ENCODE results near the gene GPR101.

The GPR101 gene

DNA sequence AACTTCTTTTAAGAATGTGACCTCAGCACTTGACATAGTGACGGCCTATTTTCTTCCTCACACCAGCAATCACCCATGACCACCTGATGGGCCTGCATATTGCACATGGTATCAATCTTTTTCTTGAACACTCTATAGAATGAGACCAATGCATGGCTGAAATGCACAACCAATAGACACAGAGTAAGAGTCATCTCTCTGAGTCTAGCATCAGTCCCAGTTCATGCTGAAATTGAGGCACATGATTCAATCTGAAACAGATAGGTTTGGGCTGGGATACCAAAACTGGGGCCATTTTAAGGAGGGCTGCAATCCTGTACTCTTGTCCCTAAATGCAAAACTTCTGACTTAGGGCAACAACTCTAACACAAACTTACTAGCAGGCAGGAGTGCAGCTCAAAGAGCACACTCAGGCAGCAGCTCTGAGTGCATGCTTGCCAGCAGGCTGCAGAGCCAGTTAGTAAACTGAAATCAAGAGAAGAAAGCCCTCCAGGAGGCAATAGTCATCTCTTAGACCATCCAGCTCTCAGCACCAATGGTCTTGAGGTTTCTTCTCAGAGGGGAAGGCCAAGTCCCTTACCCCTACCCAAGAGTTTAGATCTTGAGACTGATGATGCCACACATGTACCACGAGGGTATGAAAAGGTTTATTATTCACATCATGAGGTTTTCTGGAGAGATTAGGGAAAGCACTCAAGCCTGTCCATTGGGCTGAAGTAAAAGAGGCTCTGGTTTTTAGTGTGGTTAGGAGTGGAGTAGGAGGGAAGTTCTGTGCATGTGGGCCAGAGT, 24.7 kb upstream of the GPR101 start:
- no peak overlapping the region for H3K4me3 ChIP-seq (ENCODE audit: low read depth, low read length)
- DNase-seq (ENCODE audit: low read depth, low spot score): no peak
- in situ Hi-C loops (cut with HindIII; ENCODE audit: low sequenced_read_pairs): no loop called here
- TF ChIP-seq, protein P1, sequence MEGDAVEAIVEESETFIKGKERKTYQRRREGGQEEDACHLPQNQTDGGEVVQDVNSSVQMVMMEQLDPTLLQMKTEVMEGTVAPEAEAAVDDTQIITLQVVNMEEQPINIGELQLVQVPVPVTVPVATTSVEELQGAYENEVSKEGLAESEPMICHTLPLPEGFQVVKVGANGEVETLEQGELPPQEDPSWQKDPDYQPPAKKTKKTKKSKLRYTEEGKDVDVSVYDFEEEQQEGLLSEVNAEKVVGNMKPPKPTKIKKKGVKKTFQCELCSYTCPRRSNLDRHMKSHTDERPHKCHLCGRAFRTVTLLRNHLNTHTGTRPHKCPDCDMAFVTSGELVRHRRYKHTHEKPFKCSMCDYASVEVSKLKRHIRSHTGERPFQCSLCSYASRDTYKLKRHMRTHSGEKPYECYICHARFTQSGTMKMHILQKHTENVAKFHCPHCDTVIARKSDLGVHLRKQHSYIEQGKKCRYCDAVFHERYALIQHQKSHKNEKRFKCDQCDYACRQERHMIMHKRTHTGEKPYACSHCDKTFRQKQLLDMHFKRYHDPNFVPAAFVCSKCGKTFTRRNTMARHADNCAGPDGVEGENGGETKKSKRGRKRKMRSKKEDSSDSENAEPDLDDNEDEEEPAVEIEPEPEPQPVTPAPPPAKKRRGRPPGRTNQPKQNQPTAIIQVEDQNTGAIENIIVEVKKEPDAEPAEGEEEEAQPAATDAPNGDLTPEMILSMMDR (IDR thresholded peaks at IDR 0.05; ENCODE audit: low read depth, low read length): no peak

DNA sequence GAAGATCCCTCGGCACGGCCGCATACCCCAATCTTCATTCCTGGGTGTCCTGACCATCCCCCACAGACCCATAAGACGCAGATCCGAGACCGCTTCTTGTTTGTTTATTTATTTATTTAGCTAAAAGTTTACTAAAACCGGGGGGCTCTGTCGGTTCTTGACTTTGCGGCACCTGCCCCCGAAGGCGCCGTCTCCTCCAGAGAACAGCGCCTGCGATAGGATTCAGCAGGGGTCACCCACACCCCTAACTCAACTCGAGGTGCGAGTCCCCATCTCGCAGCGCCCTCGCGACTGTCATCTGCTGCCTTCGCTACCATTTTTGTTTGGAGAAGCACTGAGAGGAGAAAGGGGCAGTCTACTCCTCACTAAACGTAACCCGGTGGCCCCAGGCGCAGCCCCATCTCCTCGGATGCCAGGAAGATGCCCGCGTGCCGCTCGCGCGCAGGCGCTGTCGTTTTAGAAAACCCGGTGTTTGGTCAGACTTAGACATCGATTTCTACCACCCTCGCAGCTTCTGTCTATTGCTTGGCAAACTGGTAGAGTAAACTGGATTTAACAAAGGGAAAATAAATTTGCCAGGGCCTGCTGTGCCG, 18.9 kb upstream of the GPR101 start:
- TF ChIP-seq, protein P1 (IDR thresholded peaks at IDR 0.05; ENCODE audit: low read depth, low read length): no peak
- no peak for DNase-seq (ENCODE audit: low read depth, low spot score)
- peak overlapping the region; percentile 41 for H3K4me3 ChIP-seq (ENCODE audit: low read depth, low read length)
- in situ Hi-C loops (cut with HindIII; ENCODE audit: low sequenced_read_pairs): no loop called here

DNA sequence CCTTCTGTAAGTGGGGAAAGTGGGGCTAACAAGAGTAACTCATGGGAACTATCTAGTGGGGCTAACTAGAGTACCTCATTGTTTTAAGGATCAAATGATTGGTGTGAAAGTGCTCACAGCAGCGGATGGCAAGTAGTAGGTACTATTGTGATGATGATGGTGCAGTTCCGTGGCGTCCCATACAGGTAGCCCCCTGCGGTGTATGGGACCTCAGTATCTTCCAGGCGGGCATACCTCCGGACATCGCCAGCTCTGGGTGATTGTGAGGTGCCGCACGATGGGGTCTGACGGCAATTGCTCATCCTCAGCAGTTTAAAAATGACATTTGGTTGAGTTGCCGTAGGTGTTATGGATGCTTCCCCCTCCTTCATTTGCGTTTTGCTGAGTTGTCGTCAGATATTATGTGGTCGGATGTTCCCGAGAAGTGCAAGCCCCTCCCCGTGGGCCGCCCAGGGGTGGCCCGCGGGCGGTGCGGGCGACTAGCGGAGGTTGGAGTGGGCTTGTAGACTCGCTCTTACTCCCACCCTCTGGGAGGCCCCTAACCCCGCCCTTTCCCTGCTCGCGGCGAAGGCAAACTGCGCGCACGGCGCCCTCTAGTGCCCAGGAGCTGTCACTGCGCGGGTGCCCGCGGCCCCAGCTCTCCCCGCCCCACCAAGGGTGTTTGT, 18.3 kb upstream of the GPR101 start:
- in situ Hi-C loops (cut with HindIII; ENCODE audit: low sequenced_read_pairs): no loop called here
- peak; percentile 36 for DNase-seq (ENCODE audit: low read depth, low spot score)
- H3K4me3 ChIP-seq (ENCODE audit: low read depth, low read length): peak overlapping the region; percentile 41
- TF ChIP-seq, protein P1 (IDR thresholded peaks at IDR 0.05; ENCODE audit: low read depth, low read length): peak; percentile 89

DNA sequence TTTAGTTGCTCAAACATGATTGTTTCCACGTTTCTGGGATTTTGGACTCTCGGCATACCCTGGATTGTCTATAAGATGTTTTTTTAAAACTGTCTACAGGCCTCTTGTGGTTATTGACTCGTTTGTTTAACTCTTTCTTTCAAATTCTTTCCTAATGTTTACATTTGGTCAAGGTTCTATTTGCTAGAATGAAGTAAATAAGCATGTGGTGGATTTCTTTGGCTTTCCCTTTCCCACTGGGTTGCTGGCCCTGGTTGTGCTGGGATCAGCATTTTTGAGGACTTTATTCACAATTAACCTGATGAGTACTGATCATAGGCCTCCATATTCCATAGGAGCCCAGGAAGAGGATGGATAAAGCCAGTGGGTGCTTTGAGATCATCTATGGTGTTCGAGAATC, 11.1 kb upstream of the GPR101 start:
- DNase-seq (ENCODE audit: low read depth, low spot score): no peak
- TF ChIP-seq, protein P1 (IDR thresholded peaks at IDR 0.05; ENCODE audit: low read depth, low read length): no peak
- H3K4me3 ChIP-seq (ENCODE audit: low read depth, low read length): no peak overlapping the region
- in situ Hi-C loops (cut with HindIII; ENCODE audit: low sequenced_read_pairs): no loop called here

DNA sequence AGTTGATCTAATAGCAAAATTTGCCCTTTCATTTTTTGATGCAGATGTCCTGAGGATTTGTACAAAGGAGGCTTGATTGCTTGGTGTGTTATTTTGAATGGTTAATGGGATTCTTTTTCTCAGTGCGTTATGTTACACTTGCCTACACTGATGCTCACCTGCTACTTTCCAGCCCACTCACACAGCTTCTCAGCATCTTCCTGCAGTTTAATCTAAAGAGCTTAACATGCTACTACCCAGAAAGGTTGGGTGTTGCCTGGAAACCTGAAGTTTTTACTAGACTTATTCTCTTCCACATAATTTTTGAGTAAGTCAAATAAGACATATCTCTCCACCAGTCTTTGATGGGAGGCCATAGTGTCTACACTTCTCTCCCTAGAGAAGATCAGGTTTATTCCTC, 9.9 kb upstream of the GPR101 start:
- no peak overlapping the region for H3K4me3 ChIP-seq (ENCODE audit: low read depth, low read length)
- DNase-seq (ENCODE audit: low read depth, low spot score): no peak
- in situ Hi-C loops (cut with HindIII; ENCODE audit: low sequenced_read_pairs): no loop called here
- TF ChIP-seq, protein P1 (IDR thresholded peaks at IDR 0.05; ENCODE audit: low read depth, low read length): no peak

DNA sequence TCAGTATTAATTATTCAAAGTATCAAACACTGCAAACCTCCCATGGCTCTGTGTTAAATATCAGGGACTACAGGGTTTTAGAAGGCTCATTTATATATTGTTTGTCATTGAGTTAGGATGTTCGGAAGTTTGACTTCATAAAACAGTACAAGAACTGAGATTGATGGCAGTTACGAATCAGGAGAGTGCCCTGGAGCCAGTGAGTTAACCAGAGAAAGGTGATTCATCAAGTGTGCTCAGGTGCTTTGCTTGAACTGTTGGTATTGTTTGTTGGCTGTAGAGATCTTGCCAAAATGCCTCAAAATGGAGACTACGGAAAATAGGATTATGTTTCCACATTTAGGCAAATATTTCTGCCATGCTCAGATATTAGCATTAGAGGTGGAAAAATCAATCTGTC, 7.5 kb upstream of the GPR101 start:
- in situ Hi-C loops (cut with HindIII; ENCODE audit: low sequenced_read_pairs): no loop called here
- TF ChIP-seq, protein P1 (IDR thresholded peaks at IDR 0.05; ENCODE audit: low read depth, low read length): no peak
- H3K4me3 ChIP-seq (ENCODE audit: low read depth, low read length): no peak overlapping the region
- DNase-seq (ENCODE audit: low read depth, low spot score): no peak

Measured in astrocyte of the spinal cord (primary cell).